ENCODE results near the gene SPEN.

SPEN gene

GRCh38 chr1:15948595-15949452 lies 101.3 kb downstream of the SPEN start:
- no peak for DNase-seq

GRCh38 chr1:15949453-15950245 lies 102.1 kb downstream of the SPEN start:
- no peak for DNase-seq

- no peak for DNase-seq
These were observed 102.8 kb downstream of the SPEN start for GRCh38 chr1:15950302-15950701.

GRCh38 chr1:15950763-15951295 lies 103.3 kb downstream of the SPEN start:
- DNase-seq = no peak

DNA sequence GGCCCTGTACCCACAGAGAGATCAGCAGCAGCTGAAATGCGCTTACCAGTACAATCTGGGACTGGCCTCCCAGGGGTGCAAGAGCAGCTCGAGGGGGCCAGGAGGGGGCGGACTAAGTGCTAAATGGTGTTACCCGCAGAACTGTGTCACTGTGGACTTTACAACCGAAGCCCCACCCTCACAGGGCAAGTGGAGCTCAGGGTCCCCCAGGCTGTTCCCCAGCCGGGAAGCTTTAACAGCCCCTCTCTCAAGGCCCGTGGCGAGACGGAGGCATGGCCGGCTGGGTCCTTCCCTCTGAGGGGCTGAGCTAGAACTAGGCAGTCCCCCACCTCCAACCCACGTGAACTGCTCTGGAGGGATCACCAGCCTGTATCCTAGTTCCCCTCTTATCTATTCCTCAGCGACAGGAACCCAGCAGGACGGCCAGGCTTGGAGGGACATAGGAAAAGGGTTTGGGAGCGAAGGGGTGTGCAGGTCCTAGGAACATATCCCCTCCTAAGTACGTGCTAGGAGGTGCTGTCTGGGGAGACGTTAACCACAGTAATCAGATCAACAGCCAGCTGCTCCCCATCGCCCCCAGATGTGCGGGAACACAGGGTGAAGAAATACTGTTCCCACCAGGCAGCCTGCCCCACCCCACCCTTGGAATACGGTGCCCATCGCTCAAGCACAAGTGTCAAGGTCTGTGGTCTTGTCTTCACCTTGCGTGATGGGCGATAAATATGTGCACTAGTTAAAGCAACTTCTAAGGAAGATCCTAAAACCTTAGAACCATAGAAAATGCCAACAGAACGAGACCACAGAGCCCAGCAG lies 104.0 kb downstream of the SPEN start:
- DNase-seq = no peak

- no peak for DNase-seq
These were observed 105.1 kb downstream of the SPEN start for GRCh38 chr1:15952317-15953258.

DNA sequence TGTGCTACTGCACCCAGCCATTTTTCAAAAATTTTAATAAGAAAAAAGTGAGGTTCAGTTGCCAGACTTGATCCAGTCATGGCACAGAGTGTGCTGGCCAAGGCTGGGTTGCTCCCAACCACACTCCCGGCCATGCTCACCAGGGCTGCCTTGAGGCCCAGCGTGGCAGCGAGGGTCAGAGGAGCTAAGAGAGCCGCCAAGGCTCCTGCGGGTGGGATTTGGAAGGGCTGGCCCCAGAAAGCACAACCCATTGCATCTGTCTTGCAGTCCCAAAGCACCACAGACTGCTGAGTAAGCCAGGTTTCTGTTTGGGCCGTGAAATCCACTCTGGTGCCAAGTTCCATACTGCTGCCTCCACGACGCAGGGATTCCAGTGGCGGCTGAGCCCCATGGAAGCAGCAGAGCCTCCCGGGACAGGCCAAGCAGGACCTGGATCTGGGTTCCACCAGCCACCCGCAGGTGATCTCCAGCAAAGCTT lies 105.8 kb downstream of the SPEN start:
- no peak for DNase-seq

DNA sequence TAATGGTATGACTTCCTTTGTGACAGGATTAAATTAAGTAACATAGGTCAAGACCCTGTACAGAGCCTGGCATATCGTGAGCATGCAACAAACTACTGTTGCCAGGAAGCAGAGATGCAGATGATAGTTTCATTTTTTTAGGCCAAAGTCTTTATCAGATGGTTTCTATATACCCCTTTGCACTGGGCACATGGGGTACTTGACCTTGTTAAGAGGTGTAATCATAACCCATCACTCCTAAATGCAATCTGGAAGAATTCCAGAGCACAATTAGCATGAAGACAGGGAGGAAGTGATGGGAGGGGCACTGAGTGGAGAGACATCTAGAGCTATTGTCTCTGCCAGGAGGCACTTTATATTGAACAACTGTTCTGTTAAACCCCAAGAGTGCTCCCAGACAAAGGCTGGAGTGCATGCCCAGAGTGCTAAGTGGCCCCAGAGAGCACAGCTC lies 106.3 kb downstream of the SPEN start:
- peak; percentile 97 for DNase-seq

DNA sequence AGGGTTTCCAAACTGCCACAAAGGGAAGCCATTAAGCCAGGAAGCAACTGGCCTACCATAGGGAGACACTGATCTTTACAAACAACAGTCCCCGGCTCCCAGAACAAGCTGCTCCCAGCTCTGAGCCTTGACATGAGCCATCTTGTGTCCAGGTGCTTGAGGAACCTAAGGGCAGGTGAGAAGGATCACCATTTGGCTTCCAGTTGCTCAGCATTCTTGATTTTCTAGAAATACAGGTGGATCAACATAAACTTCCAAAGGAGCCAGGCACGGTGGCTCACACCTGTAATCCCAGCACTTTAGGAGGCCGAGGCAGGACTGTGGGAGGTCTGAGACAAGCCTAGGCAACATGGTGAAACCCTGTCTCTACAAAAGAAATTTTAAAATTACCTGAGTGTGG lies 106.8 kb downstream of the SPEN start:
- DNase-seq = no peak

DNA sequence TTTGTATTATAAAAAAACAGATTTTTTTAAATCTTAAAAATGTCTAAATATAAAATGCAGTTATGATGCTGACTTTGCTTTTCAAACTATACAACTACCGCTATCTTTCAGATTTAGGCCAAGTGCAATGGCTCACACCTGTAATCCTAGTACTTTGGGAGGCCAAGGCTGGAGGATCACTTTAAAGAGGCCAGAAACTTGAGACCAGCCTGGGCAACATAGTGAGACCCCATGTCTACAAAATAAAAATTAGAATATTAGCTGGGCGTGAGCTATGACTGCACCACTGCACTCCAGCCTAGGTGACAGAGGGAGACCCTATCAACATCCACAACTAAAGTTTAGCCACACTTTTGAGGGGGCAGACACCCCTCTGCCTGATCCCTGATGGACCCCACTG lies 108.0 kb downstream of the SPEN start:
- no peak for DNase-seq

- DNase-seq = no peak
These were observed 108.6 kb downstream of the SPEN start for GRCh38 chr1:15956150-15956549.

DNA sequence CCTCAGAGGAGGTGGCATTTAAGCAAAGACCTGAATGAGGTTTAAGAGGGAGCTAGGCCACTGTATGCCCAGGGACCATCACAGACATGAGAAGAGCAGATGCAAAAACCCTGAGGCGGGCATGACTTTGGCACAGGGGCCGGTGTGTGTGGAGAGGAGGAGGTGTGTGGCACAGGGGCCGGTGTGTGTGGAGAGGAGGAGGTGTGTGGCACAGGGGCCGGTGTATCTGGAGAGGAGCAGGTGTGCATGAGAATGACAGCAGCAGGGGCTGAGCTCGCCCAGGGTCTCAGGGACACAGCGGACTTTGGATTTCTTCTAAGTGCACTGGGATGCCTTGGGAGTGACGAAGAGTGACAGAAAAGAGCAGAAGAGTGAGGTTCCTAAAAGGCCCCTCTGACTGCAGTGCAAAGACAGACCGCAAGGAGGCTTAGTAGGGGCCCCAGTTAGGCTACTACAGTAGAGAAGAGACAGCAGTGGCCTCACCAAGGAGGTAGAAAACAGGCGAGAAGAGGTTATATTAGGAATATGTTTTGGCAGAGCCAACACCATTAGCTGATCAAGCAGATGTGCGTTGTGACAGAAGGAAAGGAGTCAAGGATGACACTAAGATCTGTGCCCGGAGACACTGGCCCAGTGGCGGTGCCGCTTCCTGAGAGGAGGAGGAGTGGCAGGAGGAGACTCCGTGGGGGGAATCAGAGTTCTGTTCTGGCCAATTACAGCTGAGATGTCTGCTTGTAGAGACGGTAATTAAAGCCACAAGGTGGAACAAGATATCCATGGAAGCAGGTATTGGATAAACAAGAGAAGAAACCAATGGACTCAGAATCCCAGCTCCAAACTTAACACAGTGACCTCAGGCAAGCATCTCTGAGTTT lies 110.0 kb downstream of the SPEN start:
- DNase-seq = no peak

GRCh38 chr1:15958111-15958510 lies 110.6 kb downstream of the SPEN start:
- DNase-seq = no peak

DNA sequence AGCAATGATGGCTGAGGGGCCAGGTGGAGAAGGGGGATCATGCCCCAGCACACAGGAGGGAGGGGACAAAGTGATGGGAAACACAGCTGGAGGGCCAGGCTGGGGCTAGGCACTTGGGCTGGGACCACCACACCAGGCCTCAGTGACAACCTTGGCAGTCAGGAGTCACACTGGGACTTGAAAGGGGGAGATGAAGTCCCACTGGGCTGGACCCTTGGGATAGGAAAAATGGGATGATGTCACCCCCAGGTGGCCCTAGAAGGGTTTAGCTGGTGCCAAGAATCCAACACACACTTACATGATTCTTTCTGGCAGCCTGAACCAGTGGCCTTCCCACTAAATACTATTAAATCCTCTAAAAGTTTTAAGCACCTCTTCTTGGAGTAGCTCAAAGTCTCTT lies 111.3 kb downstream of the SPEN start:
- DNase-seq = no peak

DNA sequence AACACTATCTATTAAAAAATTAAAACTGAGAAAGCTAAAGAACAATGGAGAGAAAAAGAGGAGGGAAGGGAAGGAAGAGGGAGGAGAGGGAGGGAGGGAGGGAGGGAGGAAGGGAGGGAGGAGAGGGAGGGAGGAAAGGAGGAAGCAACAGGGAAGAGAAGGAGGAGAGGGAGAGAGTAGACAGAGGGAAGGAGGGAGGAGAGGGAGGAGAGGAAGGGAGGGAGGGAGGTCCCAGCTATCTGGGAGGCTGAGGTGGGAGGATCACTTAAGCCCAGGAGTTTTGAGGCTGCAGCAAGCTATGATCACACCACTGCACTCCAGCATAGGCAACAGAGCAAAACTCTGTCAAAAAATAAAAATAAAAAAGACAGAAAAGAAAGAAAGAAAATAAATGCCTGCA lies 111.9 kb downstream of the SPEN start:
- DNase-seq = no peak

GRCh38 chr1:15959827-15960446 lies 112.4 kb downstream of the SPEN start:
- DNase-seq = no peak

GRCh38 chr1:15960808-15961207 lies 113.3 kb downstream of the SPEN start:
- DNase-seq = no peak

GRCh38 chr1:15961492-15961891 lies 114.0 kb downstream of the SPEN start:
- DNase-seq = no peak

DNA sequence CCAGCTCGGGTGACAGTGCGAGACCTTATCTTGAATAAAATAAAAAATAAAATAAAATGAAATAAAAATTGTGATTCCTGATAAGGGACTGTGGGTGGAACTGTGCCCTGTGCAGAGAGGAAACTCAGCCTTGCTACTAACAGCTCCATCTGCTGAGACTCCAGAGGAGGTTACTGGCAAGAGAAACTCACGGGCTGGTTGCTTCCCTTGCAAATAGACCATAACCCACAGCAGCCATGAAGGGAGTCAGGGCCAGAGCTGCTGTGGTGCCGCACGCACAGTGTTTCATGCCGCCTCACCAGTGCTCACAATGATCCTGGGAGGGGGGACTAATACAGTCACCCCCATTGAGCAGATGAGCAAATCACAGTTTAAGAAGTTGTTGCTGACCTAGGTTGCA lies 114.7 kb downstream of the SPEN start:
- no peak for DNase-seq

Measured in NCI-H345 (cell line).